HTERT RPE-1 (cell line): ENCODE measurements around the gene NPRL2.

Experiments
- in situ Hi-C: fragments of 300-500 bp; cut with MboI; formaldehyde crosslinking; loops from 4 replicates; pipeline ENCODE4 v1.14.3; 2020; ENCODE audit warnings: low sequenced_read_pairs

NPRL2 gene

DNA sequence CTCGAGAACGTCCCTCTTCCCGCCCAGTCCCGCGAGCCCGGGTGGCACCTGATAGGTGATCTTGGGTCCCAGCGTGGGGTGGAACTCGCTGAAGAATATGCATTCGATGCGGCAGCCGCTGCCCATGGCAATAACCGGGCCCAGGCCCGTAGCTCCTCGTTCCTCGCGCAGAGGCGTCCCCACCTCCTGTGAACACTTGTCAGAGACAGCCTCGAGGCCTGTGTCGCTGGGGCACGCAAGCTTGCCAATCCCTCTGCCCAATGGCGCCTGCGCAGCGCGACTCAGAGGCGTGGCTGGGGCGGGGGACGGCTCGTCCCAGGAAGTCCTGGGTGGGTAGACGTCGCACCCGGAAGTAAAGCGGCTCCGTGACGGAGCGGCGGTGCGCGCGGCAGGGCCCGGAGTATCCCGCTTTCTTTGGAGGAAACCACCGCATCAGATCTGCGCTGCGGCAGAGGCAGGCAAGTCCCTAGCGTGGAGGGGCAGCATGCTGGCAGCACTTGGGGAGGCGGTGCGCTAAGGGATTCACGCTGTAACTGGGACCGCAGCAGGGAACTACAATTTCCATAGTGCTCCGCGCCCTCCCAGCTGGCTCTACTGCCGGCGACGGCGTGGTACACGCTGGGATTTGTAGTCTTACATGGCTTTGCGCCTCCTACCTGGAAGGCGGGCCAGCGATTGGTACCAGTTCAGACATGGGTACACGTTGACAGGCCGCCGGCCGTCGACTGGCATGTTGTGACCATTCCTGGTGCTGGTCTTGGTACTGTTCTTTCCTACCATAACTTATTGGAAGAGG, at the start of gene NPRL2, which contains the start of gene CYB561D2:
Gene NPRL2, minus strand, starts transcription at position 249 of the 796 bp plus-strand sequence. Its CDS starts 123 bp downstream, at position 126.
Gene CYB561D2, plus strand, starts transcription at position 336 of the 796 bp plus-strand sequence. CDS start 572 bp downstream, outside the sequence.
- in situ Hi-C loops = no loop called here

DNA sequence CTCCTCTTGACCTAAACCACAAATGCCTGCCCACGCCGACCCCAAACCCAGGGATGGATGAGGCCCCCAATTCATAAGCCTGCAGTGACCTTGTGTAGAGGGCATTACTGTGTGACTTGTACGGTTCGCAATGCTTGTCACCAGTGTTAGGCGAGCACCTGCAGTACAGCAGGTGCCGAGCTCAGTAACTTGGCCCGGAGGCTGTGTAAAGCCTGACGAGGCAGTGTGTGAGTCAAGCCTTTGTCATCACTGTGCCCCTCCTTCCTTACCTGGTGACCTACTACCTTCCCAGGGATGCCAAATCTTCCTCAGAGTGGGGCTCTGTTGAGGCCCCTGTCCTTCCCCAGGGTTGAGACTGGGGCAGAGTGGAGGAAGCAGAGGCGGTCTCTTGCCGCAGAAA, 45.9 kb upstream of the NPRL2 start:
- in situ Hi-C loops = no loop called here

DNA sequence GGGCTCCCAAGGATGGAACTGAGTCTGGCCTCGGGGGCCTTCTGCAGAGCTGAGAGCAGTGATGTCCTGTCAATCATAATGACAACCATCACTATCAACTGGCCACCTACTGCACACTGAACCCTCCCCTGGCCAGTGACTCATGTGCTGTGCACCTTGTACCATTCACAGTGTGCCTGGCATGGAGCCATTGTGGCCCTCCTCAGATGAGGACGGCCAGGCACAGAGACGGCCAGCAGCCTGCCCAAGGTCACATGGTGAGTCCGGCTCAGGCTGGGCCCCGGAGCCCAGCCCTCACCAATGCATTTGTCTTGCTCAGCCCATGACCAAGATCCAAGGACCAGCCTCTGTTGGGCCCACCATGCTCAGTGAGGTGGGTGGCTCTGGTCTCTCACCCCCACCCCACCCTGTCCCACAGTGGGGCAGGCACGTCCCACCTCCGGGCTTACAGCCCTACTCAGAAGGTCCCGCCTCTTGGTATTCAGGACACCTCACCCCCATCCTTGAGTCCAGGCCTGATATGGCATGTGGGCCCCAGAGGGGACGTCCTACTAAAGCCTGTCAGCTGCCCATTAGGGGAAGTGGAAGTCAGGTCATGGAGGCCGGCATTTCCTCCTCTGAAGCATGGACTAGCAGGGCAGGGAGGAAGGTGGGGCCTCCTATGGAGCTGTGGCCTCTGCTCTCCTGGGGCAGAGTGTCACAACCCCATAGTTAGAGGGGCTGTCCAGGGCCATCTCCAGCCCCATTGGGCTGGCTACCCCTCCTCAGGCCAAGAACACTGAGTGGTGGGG, 44.7 kb upstream of the NPRL2 start:
- in situ Hi-C loops = no loop called here

- in situ Hi-C loops = no loop called here
These were observed 42.5 kb upstream of the NPRL2 start for GRCh38 chr3:50393061-50393460.

- in situ Hi-C loops = no loop called here
These were observed 41.6 kb upstream of the NPRL2 start for GRCh38 chr3:50392101-50392715.

DNA sequence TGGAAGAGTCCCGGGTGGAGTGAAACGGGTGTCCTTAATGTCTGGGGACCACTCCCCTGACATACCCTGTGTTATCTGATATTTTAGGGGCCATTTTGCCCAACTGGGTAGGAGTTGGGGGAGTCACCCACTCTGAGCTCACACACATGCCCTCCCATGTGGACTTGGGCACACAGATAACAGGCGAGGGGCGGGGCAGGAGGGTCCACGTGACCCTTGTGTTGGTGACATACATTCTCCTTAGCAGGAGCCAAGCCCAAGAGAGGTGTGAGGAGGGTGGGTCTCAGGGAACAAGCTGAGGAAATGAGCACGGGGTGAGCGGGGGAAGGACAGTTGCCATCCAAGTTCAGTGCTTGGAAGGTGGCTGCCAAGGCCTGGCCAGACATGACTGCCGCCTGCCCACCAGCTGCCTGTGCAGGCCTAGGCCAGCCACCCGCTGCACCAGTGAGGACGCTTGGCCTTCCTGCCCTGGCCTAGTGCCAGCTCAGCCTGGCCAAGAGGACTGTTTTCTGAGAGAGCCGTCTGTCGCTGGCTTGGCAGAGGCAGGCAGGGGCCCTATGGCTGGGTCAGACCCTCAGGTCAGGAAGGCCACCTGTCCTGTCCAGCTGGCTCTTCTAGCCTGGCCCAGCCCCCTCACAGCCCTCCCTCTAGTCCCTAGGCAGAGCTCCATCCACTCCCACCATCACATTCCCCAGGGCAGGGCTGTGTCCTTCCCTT, 40.1 kb upstream of the NPRL2 start:
- in situ Hi-C loops = no loop called here

GRCh38 chr3:50389414-50389767, 38.8 kb upstream of the NPRL2 start:
- in situ Hi-C loops = no loop called here

DNA sequence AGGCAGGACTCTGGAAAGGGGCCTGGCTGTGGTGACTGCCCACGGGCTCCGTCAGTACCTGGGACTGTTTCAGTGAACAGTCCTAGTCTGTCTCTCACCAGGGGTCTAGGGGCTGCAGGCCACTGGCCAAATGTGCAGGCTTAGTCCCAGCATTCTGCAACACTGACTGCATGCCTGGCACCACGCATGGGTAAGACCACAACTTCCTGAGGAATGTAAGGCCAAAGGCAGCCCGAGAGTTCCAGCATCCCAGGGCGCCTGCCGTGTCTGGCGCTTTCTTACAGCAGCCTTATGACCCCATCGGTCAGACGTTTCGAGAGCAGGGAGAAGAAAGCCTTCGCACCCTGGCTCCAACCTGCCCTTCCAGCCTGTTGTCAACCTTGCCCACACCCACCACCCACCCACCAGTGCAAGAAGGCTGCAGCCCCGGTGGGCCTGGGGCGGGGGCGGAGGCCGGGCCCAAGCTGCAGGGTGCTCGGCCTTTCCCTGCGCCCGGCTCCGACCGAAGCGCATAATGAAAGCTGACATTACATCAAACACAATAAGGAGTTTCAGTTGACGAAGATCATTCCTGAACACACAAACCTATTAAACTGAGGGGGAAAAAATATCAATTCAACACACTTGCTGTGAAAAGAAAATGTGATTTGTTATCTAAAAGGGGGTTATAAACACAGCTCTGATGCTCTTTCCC, 38.3 kb upstream of the NPRL2 start:
- in situ Hi-C loops = no loop called here

DNA sequence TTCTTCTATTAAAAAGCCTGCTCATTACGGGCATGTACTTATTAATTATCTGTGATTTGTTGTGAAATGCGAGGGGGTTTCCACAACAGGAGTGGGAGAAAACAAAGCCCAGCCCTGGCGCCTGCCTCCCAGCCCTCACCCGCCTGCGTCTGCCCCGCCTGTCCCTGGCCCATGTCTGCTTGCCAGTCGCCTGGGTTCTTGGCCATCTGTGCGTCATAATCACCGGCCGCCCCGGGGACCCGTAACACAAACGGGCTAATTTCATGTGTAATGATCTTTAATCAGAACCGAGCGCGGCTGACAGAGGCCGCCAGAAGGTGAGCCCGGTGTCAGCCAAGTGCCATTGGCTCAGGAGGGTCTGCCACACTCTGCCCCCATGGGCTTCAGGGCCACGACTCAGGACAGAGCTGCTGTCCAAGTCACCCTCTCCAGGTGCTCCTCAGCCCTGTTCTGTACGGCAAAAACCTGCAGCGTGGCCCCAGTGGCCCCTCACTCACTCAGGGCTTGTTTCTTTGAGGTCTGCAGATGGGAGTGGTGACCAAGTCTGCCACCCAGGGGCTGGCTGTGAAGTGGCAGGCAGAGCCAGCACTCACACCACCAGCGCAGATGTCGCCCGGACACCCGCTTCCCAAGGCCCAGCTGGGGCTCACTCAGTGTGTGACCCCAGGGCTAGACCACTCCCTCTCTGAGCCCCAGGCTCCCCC, 37.6 kb upstream of the NPRL2 start:
- in situ Hi-C loops = no loop called here

GRCh38 chr3:50385754-50386153, 35.2 kb upstream of the NPRL2 start:
- in situ Hi-C loops = no loop called here

DNA sequence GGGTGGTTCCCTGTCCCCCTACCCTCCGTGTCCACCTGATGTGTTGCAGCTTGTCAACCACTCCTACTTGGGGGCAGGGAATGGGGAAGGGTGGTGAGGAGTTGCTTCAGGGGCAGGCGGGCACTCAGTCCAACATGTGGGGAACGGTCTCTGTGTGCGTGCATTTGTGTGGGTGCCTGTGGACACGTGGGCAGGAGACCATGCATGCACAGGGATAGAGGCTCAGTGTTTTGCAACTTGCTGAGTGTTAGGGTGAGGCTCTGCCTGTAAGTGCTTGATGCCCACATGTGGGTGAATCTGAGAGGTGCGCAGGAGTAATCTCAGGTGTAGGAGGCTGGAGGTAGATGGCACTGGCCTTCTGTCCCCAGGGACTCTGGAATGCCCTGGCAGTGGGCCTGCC, 33.2 kb upstream of the NPRL2 start:
- in situ Hi-C loops = no loop called here

- in situ Hi-C loops = no loop called here
These were observed 32.1 kb upstream of the NPRL2 start for GRCh38 chr3:50382722-50383121.

GRCh38 chr3:50381383-50381782, 30.8 kb upstream of the NPRL2 start:
- in situ Hi-C loops = no loop called here

DNA sequence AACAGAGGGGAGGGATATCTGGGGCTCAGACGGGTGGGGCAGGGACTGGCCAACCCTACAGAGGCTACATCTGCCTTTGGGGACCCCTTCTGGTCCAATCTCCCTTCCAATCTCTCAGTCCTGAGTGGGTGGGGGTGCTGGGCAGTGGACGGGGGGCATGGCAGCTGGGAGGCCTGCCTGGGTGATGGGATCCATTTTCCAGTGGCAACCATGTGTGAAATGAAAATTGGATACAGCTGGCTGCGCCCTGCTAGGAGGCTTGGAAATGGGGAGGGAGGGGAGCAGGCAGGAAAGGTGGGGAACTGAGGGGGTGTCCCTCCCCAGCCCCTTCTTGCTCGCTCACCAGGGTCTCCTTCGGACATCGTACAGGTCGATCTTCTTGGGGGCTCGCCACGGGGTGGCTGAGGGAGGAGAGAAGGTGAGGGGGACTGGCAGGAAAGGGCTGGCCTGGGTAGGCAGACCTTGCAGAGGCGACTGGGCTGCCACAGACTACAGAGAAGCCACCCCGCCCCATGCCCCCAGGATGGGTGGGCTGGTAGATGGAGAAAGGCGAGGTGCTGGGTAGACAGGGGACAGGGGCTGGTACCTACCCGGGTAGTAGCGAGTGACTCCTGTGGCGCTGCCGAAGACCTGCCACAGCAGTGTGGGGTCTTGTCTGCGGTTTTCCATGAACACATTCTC, 30.0 kb upstream of the NPRL2 start:
- in situ Hi-C loops = no loop called here

DNA sequence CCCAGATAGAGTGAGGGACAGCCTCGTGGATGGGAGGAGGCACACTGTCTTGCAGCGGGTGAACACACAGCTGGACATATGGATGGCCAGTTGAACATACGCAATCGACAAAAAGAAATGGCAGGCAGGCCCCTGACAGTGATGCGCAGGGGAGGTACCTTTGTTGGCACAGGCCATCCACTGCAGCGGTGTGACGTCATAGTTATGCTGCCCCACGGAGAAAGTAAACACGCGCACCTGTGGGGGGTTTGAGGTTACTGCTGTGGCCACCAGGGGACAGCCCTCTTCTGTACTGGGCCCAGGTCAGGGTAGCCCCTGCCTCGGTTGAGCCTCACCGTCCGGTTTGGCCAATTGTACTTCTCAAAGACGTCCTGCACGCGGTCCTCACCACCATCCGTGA, 28.2 kb upstream of the NPRL2 start:
- in situ Hi-C loops = no loop called here

DNA sequence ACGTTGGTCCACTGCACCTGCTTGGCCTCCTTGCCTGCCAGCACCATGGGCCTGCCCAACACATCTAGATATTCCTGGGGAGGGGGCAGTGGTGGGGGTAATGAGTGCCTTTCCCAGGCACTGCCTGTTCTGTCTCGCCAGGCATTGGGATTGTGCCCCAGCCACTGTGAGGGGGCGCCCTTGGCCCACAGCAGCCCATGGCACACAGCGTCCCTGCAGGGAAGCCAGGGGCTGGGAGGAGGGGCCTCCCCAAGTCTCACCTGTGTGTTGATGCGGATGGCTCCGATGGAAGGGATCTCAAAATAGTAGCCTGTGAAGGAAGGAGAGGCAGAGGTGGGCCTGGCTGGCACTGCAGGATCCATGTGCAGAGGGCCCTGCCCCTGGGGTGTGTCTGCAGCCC, 27.4 kb upstream of the NPRL2 start:
- in situ Hi-C loops = no loop called here

- in situ Hi-C loops = no loop called here
These were observed 24.8 kb upstream of the NPRL2 start for GRCh38 chr3:50375258-50375931.

GRCh38 chr3:50374363-50375257, 24.0 kb upstream of the NPRL2 start:
- in situ Hi-C loops = no loop called here
